Karpas-422 (cell line): ENCODE measurements around the gene KAZN. TPM values are rescaled to one million over a fixed set of nuclear protein-coding genes. Genes with fewer than 3 reads are reported as not detected.

Source experiments
- DNase-seq: peaks from one replicate; pipeline ENCODE4 v3.0.0-alpha.2; 2015
- H2AFZ ChIP-seq: fragments of 200-600 bp; sonication (generic); 2 replicates; pipeline ENCODE4 v1.6.1; 2014; ENCODE audit warnings: antibody characterized with exemption, low read length, mixed read lengths
- H3K27ac ChIP-seq: fragments of 200-600 bp; sonication (generic); 2 replicates; pipeline ENCODE4 v1.5.1; 2014; ENCODE audit warnings: mild to moderate bottlenecking, low read length, moderate library complexity
- H3K27me3 ChIP-seq: fragments of 200-600 bp; sonication (generic); 2 replicates; pipeline ENCODE4 v1.6.1; 2014; ENCODE audit warnings: low read length, mixed read lengths
- H3K36me3 ChIP-seq: fragments of 200-600 bp; sonication (generic); 2 replicates; pipeline ENCODE4 v1.6.1; 2014; ENCODE audit warnings: low read length, mixed read lengths; ENCODE audit not compliant: insufficient read depth
- H3K4me1 ChIP-seq: fragments of 200-600 bp; sonication (generic); 2 replicates; pipeline ENCODE4 v1.6.1; 2014; ENCODE audit warnings: mild to moderate bottlenecking, low read length, mixed read lengths
- H3K4me2 ChIP-seq: fragments of 200-600 bp; sonication (generic); 2 replicates; pipeline ENCODE4 v1.6.1; 2014; ENCODE audit warnings: low read length, low read depth, mild to moderate bottlenecking; ENCODE audit not compliant: poor library complexity, severe bottlenecking
- H3K4me3 ChIP-seq: fragments of 200-600 bp; sonication (generic); 2 replicates; pipeline ENCODE4 v1.5.1; 2014; ENCODE audit warnings: mild to moderate bottlenecking, antibody characterized with exemption, low read length, mixed read lengths
- H3K79me2 ChIP-seq: fragments of 200-600 bp; sonication (generic); 2 replicates; pipeline ENCODE4 v1.6.1; 2014; ENCODE audit warnings: mild to moderate bottlenecking, low read length, mixed read lengths
- H3K9ac ChIP-seq: fragments of 200-600 bp; sonication (generic); 2 replicates; pipeline ENCODE4 v1.6.0; 2014; ENCODE audit warnings: low read length
- H3K9me2 ChIP-seq: fragments of 200-600 bp; sonication (generic), shearing (Covaris generic); replicated peaks from 2 replicates; pipeline ENCODE4 v1.6.0; 2014; ENCODE audit warnings: mild to moderate bottlenecking, low read length, moderate library complexity; ENCODE audit not compliant: insufficient read depth
- H3K9me3 ChIP-seq: fragments of 300-700, 200-600 bp; sonication (generic); 2 replicates; pipeline ENCODE4 v1.6.1; 2014; ENCODE audit warnings: low read length, mixed read lengths
- H4K20me1 ChIP-seq: fragments of 200-600 bp; sonication (generic); 2 replicates; pipeline ENCODE4 v1.6.1; 2014; ENCODE audit warnings: mild to moderate bottlenecking, antibody characterized with exemption, low read length, low read depth; ENCODE audit not compliant: insufficient read depth
- total RNA-seq: library from RNA; depleted of rRNA; stranded (reverse); fragments of >200 nt; shearing (Covaris generic); gene quantifications from 2 replicates; pipeline ENCODE4 v1.2.3, GENCODE V29; 2014; ENCODE audit warnings: low replicate concordance

The KAZN gene
- total RNA-seq, 1 experiment from 2014 or later: not detected

DNA sequence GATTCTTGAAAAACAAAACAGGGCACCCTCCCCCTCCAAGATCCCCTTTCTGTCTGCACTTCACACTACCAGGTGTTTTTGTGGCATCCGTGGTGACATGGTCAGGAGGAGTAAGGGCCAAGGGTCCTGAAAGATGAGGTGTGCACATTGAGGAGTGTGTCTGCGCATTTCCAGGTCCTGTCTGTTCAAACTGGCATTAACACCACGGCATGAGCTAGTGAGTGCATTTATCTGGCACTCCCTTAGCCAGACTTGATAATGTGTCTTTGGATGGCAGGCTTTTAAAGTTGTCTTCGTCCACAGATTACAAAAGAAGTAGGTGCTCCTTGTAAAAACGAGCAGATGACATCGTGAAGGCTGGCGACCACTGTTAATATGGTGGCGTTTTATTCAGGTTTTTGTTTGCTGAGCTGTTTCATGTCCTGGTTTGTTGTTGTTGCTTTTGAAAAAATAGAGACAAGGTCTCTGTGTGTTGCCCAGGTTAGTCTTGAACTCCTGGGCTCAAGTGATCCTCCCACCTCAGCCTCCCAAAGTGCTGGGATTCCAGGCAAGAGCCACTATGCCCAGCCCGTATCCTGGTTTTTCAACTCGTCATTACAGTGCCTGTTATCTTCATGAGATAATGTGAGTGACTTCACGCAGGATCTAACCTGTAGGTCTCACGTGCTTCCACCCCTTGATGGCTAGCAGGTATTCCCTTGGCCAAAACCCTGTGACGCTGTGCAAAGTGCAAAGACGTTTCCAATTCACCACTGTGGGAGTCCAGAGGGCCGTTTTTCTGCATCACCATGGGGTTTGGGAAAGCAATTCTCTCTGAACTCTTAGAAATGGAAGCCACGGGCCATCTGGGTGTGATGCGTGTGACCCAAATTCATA, 559.3 kb downstream of the KAZN start:
- no peak overlapping the region for H3K4me2 ChIP-seq
- no peaks in the 10 kb centered on the region for H3K27me3 ChIP-seq
- H3K9ac ChIP-seq: no peak overlapping the region
- no peaks in the 10 kb centered on the region for H3K9me3 ChIP-seq
- no peak overlapping the region for H3K4me3 ChIP-seq
- no peaks in the 10 kb centered on the region for H3K79me2 ChIP-seq
- DNase-seq: no peak
- no peaks in the 10 kb centered on the region for H3K4me1 ChIP-seq
- no peaks in the 10 kb centered on the region for H4K20me1 ChIP-seq
- H3K36me3 ChIP-seq: no peaks in the 10 kb centered on the region
- no peaks in the 10 kb centered on the region for H3K9me2 ChIP-seq
- H2AFZ ChIP-seq: no peak overlapping the region
- no peak overlapping the region for H3K27ac ChIP-seq

DNA sequence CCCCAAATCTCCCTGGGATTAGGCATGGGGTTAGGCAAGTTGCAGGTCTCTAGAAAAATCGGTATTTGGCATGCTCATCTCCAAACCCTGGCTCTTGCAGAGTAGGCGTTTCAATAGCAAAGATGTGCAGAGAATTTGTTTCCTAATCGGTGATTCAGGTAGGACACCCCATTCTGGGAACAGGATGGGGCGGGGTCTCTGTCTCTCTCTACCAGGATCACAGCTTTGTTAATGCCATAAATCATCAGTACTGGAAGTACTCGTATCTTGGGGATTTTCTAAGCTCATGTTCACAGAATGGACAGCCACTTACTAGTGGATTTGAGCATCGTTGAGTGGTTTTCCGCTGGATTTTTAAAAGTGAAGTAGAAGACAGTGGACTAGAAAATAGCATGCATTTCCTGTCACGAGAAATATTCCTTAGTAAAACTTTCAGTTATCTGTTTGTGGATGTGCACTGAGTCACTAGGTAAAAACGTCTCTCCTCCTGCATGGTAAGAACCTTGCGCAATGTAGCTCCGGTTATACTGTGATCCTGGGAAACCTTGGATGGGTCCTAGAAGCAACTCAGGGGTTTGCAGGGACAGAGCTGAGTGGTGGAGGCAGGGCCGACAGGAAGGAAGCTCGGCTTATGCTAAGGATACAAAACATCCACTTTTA, 560.2 kb downstream of the KAZN start:
- Histone ChIP-seq H4K20me1 (no peaks in the 10 kb centered on the region), H2AFZ (no peak overlapping the region)

DNA sequence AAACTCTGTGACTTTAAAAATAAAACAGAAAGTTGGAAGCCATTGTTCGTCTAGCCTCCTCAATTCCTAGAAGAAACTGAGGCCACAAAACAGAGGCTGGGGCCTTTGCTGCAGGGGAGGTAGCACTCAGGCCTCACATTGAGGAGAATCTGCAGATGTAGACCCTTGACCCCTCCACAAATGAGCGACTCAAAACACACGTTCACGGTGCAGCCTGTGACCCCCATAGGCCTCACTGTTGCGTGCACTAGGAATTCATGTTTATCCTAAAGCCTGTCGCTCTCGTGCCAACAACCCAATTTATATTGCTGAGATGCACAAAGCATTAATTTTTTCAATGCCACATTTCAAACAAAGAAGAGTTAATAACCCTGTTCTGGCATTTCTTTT, 560.7 kb downstream of the KAZN start:
- Histone ChIP-seq H3K79me2 (no peaks in the 10 kb centered on the region), H3K27me3 (no peaks in the 10 kb centered on the region)

More for the DNA sequence above, 560.2 kb downstream of the KAZN start:
- Histone ChIP-seq H3K79me2 (no peaks in the 10 kb centered on the region), H3K4me3 (no peak overlapping the region), H3K27ac (no peak overlapping the region), H3K4me1 (no peaks in the 10 kb centered on the region), H3K27me3 (no peaks in the 10 kb centered on the region), H3K9me2 (no peaks in the 10 kb centered on the region), H3K9ac (no peak overlapping the region), H3K36me3 (no peaks in the 10 kb centered on the region), H3K4me2 (no peak overlapping the region), H3K9me3 (no peaks in the 10 kb centered on the region)
- DNase-seq: no peak

DNA sequence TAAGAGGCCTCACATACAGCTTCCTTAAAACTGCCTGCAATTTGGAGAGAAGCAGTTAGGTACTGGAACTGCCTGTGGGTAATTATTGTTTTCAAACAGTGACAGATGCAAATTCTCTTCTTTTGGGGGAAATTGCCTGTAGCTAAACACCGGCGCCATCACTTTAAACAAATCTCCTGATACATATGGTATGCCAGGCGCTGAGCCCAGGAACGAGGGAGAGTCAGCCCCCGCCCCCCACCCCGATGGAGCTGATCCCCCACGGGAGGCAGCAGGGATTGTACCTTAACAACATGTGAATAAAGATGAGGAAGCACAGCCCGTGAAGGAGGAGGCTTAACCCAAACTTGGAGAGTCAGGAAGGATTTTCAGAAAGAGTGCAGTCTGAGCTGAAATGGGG, 562.1 kb downstream of the KAZN start:
- Histone ChIP-seq H3K9me3 (no peaks in the 10 kb centered on the region), H3K36me3 (no peaks in the 10 kb centered on the region), H3K9me2 (no peaks in the 10 kb centered on the region), H3K27ac (no peak overlapping the region), H3K79me2 (no peaks in the 10 kb centered on the region), H3K9ac (no peak overlapping the region), H2AFZ (no peak overlapping the region), H3K4me2 (no peak overlapping the region), H3K4me1 (no peaks in the 10 kb centered on the region), H4K20me1 (no peaks in the 10 kb centered on the region), H3K27me3 (no peaks in the 10 kb centered on the region), H3K4me3 (no peak overlapping the region)
- DNase-seq: no peak

More for the DNA sequence above, 560.7 kb downstream of the KAZN start:
- H3K27ac ChIP-seq: no peak overlapping the region
- H3K9me3 ChIP-seq: no peaks in the 10 kb centered on the region
- H3K4me1 ChIP-seq: no peaks in the 10 kb centered on the region
- H4K20me1 ChIP-seq: no peaks in the 10 kb centered on the region
- H3K9ac ChIP-seq: no peak overlapping the region
- no peak overlapping the region for H3K4me3 ChIP-seq
- no peaks in the 10 kb centered on the region for H3K36me3 ChIP-seq
- H2AFZ ChIP-seq: no peak overlapping the region
- no peaks in the 10 kb centered on the region for H3K9me2 ChIP-seq
- DNase-seq: no peak
- no peak overlapping the region for H3K4me2 ChIP-seq

DNA sequence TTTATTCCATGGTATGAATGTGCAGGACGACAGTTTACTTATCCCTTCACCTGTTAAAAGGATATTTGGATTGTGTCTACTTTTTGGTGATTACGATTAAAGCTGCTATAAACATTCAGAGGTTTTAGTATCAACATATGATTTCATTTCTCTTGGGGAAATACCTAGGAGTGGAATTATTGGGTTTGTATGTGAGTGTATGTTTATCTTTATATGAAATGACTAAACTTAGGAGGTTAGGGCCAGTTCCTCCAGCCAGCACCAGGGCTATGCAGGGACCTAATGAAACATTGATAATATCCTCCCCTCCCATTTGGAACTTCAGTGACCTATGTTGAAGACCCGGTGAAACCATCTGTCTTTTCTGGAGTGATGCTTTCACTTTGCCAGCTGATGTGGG, 568.9 kb downstream of the KAZN start:
- Histone ChIP-seq H3K9me2 (no peaks in the 10 kb centered on the region), H3K9ac (no peak overlapping the region), H3K4me1 (no peaks in the 10 kb centered on the region), H3K79me2 (no peaks in the 10 kb centered on the region), H3K4me3 (no peak overlapping the region), H2AFZ (no peak overlapping the region), H3K27me3 (no peaks in the 10 kb centered on the region), H3K27ac (no peak overlapping the region), H3K9me3 (no peaks in the 10 kb centered on the region), H3K36me3 (no peaks in the 10 kb centered on the region), H4K20me1 (no peaks in the 10 kb centered on the region), H3K4me2 (no peak overlapping the region)
- DNase-seq: no peak
